GM23338 (cell line): ENCODE data around the gene ASPG. TPM values are rescaled to one million over a fixed set of nuclear protein-coding genes. Genes with fewer than 3 reads are reported as not detected.

Source experiments
- ATAC-seq: fragments of 200-7000 bp; cut with Tn5 transposase; 3 replicates; pipeline ENCODE4 v1.9.1; 2020
- DNase-seq: peaks from one replicate; pipeline ENCODE4 v3.0.0-alpha.2; 2015; ENCODE audit warnings: low spot score
- H2AFZ ChIP-seq: fragments of 200-600 bp; sonication (generic); 2 replicates; pipeline ENCODE4 v1.8.0; 2016; ENCODE audit warnings: antibody characterized with exemption, mild to moderate bottlenecking, moderate library complexity
- H3F3A ChIP-seq: fragments of 200-600 bp; sonication (generic); replicated peaks from 2 replicates; pipeline ENCODE4 v1.8.0; 2017; ENCODE audit warnings: antibody characterized with exemption, mixed run types, low read depth
- H3K27ac ChIP-seq: fragments of 200-600 bp; sonication (generic); 2 replicates; pipeline ENCODE4 v1.6.1; 2016; ENCODE audit warnings: low read depth
- H3K27me3 ChIP-seq: fragments of 200-600 bp; sonication (generic); 2 replicates; pipeline ENCODE4 v1.8.0; 2016; ENCODE audit warnings: mild to moderate bottlenecking, mixed run types, moderate library complexity; ENCODE audit not compliant: insufficient read depth
- H3K36me3 ChIP-seq: fragments of 200-600 bp; sonication (generic); 2 replicates; pipeline ENCODE4 v1.8.0; 2016; ENCODE audit warnings: mild to moderate bottlenecking; ENCODE audit not compliant: insufficient read depth
- H3K4me1 ChIP-seq: fragments of 200-600 bp; sonication (generic); 2 replicates; pipeline ENCODE4 v1.8.0; 2016; ENCODE audit warnings: mild to moderate bottlenecking, moderate library complexity; ENCODE audit not compliant: insufficient read depth
- H3K4me2 ChIP-seq: fragments of 200-600 bp; sonication (generic); 2 replicates; pipeline ENCODE4 v1.7.1; 2017; ENCODE audit warnings: mixed run types
- H3K4me3 ChIP-seq: fragments of 200-600 bp; sonication (generic); 2 replicates; pipeline ENCODE4 v1.6.1; 2016; ENCODE audit warnings: mixed run types
- H3K79me2 ChIP-seq: fragments of 200-600 bp; sonication (generic); replicated peaks from 2 replicates; pipeline ENCODE4 v1.8.0; 2017; ENCODE audit warnings: mild to moderate bottlenecking; ENCODE audit not compliant: insufficient read depth
- H3K9me2 ChIP-seq: fragments of 200-600 bp; sonication (generic); 2 replicates; pipeline ENCODE4 v1.8.0; 2017; ENCODE audit not compliant: insufficient read depth
- H4K20me1 ChIP-seq: fragments of 200-600 bp; sonication (generic); replicated peaks from 2 replicates; pipeline ENCODE4 v1.8.0; 2017; ENCODE audit warnings: mild to moderate bottlenecking; ENCODE audit not compliant: insufficient read depth
- H3K27ac Mint-ChIP-seq: 2 replicates; pipeline ENCODE4 v1.8.0; 2020; ENCODE audit warnings: inconsistent platforms, mild to moderate bottlenecking, moderate library complexity, mixed read lengths
- H3K27me3 Mint-ChIP-seq: 3 replicates; pipeline ENCODE4 v1.8.0; 2022; ENCODE audit warnings: low read depth, mild to moderate bottlenecking, moderate library complexity, mixed read lengths, inconsistent platforms; ENCODE audit not compliant: insufficient read depth, poor library complexity
- H3K36me3 Mint-ChIP-seq: 3 replicates; pipeline ENCODE4 v1.8.0; 2021; ENCODE audit warnings: low read depth, mild to moderate bottlenecking, inconsistent platforms, moderate library complexity, mixed read lengths
- H3K4me1 Mint-ChIP-seq: 3 replicates; pipeline ENCODE4 v1.8.0; 2020; ENCODE audit warnings: mild to moderate bottlenecking, inconsistent platforms, mixed read lengths
- H3K4me3 Mint-ChIP-seq: 3 replicates; pipeline ENCODE4 v1.8.0; 2021; ENCODE audit warnings: moderate library complexity, mild to moderate bottlenecking, inconsistent platforms, mixed read lengths
- H3K9me3 Mint-ChIP-seq: 3 replicates; pipeline ENCODE4 v1.8.0; 2020; ENCODE audit warnings: moderate library complexity, mild to moderate bottlenecking, inconsistent platforms, mixed read lengths
- CREB1 ChIP-seq: fragments of 250-450 bp; sonication (Bioruptor Pico); IDR thresholded peaks from 2 replicates; pipeline ENCODE4 v1.5.0; 2020; ENCODE audit warnings: low read depth, mild to moderate bottlenecking, moderate library complexity
- EZH2 ChIP-seq: fragments of 200-600 bp; sonication (generic); IDR thresholded peaks from one replicate; pipeline ENCODE4 v1.8.0; 2017; ENCODE audit warnings: antibody characterized with exemption, mild to moderate bottlenecking, low read depth; ENCODE audit not compliant: unreplicated experiment
- EZH2phosphoT487 ChIP-seq: fragments of 200-600 bp; sonication (generic); IDR thresholded peaks from one replicate; pipeline ENCODE4 v1.8.1; 2018; ENCODE audit warnings: antibody characterized with exemption; ENCODE audit not compliant: unreplicated experiment
- JUNB ChIP-seq: IDR thresholded peaks from one replicate; pipeline ENCODE4 v1.6.1; 2016; ENCODE audit warnings: antibody characterized with exemption; ENCODE audit not compliant: unreplicated experiment
- NANOG ChIP-seq: IDR thresholded peaks from 2 replicates; pipeline ENCODE4 v1.6.1; 2016; ENCODE audit warnings: antibody characterized with exemption, borderline replicate concordance
- POLR2AphosphoS5 ChIP-seq: IDR thresholded peaks from 2 replicates; pipeline ENCODE4 v1.6.1; 2016; ENCODE audit warnings: antibody characterized with exemption, low read depth
- STAT1 ChIP-seq: IDR thresholded peaks from one replicate; pipeline ENCODE4 v1.6.1; 2016; ENCODE audit warnings: antibody characterized with exemption; ENCODE audit not compliant: unreplicated experiment
- ZNF114 ChIP-seq: fragments of 250-450 bp; sonication (Bioruptor Pico); IDR thresholded peaks from 2 replicates; pipeline ENCODE4 v1.5.0; 2020; ENCODE audit warnings: mild to moderate bottlenecking, moderate library complexity
- ZNF331 ChIP-seq: fragments of 250-450 bp; sonication (Bioruptor Pico); IDR thresholded peaks from 2 replicates; pipeline ENCODE4 v1.5.0; 2020; ENCODE audit warnings: low read depth, mild to moderate bottlenecking, moderate library complexity
- polyA plus RNA-seq: library from polyadenylated mRNA; unstranded; fragments of >200 nt; fragmentation: Nextera tagmentation; extraction: Ambion mirVana; gene quantifications from 2 replicates; pipeline ENCODE4 v1.2.1, GENCODE V29; 2016
- total RNA-seq: library from RNA; depleted of rRNA; stranded (reverse); fragments of >200 nt; shearing (Covaris generic); gene quantifications from 2 replicates; pipeline ENCODE4 v1.2.3, GENCODE V29; 2014
- TF ChIP-seq, protein P1 (sequence below), 2 experiments: fragments of 200-600 bp in 1 of 2; sonication (generic) in 1 of 2; conservative IDR thresholded peaks; 2 replicates each; pipeline versions ENCODE4 v1.5.1 to v1.6.1; 2016 to 2017; ENCODE audit warnings: antibody characterized with exemption in 2 of 2, low read depth in 2 of 2, mild to moderate bottlenecking in 2 of 2, moderate library complexity in 1 of 2
- TF ChIP-seq, protein P2 (sequence below): IDR thresholded peaks from 2 replicates; pipeline ENCODE4 v1.6.1; 2016; ENCODE audit warnings: antibody characterized with exemption
- TF ChIP-seq, protein P3 (sequence below): IDR thresholded peaks from one replicate; pipeline ENCODE4 v1.6.1; 2018; ENCODE audit warnings: antibody characterized with exemption; ENCODE audit not compliant: unreplicated experiment
- TF ChIP-seq, protein P4 (sequence below): fragments of 250-450 bp; sonication (Bioruptor Pico); IDR thresholded peaks from 2 replicates; pipeline ENCODE4 v1.5.0; 2020; ENCODE audit warnings: mild to moderate bottlenecking, moderate library complexity

Gene ASPG
- total and polyA plus RNA-seq, 2 experiments from 2014 or later, result 0.61 to 6.2 TPM

DNA sequence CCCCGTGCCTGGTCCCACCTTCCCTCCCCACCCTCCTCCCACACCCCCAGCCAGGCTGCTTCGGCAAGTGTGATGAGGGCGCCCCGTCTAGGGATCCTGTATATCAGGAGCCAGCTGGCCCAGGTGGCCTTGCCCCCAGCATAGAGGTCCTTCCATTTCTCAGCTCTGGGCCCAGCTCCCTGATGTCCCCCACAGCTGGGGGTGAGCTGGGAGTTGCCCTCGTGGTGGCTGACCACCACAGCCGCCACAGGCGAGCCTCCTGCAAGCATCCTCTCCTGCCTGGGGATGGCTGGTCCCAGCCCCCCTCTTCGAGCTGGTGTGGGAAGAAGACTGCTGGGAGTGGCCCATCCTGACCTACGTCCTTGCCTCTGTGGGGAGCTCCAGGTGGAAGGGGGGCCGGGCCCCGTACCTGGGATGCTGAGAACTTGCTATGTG, 7.4 kb downstream of the ASPG start:
- no peaks in the 10 kb centered on the region for H3K27me3 ChIP-seq
- no peak for TF ChIP-seq POLR2AphosphoS5
- TF ChIP-seq NANOG, result no peak
- TF ChIP-seq, protein P1, sequence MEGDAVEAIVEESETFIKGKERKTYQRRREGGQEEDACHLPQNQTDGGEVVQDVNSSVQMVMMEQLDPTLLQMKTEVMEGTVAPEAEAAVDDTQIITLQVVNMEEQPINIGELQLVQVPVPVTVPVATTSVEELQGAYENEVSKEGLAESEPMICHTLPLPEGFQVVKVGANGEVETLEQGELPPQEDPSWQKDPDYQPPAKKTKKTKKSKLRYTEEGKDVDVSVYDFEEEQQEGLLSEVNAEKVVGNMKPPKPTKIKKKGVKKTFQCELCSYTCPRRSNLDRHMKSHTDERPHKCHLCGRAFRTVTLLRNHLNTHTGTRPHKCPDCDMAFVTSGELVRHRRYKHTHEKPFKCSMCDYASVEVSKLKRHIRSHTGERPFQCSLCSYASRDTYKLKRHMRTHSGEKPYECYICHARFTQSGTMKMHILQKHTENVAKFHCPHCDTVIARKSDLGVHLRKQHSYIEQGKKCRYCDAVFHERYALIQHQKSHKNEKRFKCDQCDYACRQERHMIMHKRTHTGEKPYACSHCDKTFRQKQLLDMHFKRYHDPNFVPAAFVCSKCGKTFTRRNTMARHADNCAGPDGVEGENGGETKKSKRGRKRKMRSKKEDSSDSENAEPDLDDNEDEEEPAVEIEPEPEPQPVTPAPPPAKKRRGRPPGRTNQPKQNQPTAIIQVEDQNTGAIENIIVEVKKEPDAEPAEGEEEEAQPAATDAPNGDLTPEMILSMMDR (conservative IDR thresholded peaks at IDR 0.05; ENCODE audit: low read depth in 2 of 2), result no peak
- TF ChIP-seq JUNB, result no peak
- TF ChIP-seq STAT1, result no peak
- TF ChIP-seq EZH2, result no peak
- TF ChIP-seq EZH2phosphoT487, result no peak
- TF ChIP-seq ZNF114 (CRISPR knock-in tag), result no peak
- TF ChIP-seq, protein P2, sequence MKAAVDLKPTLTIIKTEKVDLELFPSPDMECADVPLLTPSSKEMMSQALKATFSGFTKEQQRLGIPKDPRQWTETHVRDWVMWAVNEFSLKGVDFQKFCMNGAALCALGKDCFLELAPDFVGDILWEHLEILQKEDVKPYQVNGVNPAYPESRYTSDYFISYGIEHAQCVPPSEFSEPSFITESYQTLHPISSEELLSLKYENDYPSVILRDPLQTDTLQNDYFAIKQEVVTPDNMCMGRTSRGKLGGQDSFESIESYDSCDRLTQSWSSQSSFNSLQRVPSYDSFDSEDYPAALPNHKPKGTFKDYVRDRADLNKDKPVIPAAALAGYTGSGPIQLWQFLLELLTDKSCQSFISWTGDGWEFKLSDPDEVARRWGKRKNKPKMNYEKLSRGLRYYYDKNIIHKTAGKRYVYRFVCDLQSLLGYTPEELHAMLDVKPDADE, result no peak
- TF ChIP-seq, protein P3, sequence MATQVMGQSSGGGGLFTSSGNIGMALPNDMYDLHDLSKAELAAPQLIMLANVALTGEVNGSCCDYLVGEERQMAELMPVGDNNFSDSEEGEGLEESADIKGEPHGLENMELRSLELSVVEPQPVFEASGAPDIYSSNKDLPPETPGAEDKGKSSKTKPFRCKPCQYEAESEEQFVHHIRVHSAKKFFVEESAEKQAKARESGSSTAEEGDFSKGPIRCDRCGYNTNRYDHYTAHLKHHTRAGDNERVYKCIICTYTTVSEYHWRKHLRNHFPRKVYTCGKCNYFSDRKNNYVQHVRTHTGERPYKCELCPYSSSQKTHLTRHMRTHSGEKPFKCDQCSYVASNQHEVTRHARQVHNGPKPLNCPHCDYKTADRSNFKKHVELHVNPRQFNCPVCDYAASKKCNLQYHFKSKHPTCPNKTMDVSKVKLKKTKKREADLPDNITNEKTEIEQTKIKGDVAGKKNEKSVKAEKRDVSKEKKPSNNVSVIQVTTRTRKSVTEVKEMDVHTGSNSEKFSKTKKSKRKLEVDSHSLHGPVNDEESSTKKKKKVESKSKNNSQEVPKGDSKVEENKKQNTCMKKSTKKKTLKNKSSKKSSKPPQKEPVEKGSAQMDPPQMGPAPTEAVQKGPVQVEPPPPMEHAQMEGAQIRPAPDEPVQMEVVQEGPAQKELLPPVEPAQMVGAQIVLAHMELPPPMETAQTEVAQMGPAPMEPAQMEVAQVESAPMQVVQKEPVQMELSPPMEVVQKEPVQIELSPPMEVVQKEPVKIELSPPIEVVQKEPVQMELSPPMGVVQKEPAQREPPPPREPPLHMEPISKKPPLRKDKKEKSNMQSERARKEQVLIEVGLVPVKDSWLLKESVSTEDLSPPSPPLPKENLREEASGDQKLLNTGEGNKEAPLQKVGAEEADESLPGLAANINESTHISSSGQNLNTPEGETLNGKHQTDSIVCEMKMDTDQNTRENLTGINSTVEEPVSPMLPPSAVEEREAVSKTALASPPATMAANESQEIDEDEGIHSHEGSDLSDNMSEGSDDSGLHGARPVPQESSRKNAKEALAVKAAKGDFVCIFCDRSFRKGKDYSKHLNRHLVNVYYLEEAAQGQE, result no peak
- no peak for TF ChIP-seq ZNF331 (CRISPR knock-in tag)
- TF ChIP-seq CREB1, result no peak
- TF ChIP-seq, protein P4, sequence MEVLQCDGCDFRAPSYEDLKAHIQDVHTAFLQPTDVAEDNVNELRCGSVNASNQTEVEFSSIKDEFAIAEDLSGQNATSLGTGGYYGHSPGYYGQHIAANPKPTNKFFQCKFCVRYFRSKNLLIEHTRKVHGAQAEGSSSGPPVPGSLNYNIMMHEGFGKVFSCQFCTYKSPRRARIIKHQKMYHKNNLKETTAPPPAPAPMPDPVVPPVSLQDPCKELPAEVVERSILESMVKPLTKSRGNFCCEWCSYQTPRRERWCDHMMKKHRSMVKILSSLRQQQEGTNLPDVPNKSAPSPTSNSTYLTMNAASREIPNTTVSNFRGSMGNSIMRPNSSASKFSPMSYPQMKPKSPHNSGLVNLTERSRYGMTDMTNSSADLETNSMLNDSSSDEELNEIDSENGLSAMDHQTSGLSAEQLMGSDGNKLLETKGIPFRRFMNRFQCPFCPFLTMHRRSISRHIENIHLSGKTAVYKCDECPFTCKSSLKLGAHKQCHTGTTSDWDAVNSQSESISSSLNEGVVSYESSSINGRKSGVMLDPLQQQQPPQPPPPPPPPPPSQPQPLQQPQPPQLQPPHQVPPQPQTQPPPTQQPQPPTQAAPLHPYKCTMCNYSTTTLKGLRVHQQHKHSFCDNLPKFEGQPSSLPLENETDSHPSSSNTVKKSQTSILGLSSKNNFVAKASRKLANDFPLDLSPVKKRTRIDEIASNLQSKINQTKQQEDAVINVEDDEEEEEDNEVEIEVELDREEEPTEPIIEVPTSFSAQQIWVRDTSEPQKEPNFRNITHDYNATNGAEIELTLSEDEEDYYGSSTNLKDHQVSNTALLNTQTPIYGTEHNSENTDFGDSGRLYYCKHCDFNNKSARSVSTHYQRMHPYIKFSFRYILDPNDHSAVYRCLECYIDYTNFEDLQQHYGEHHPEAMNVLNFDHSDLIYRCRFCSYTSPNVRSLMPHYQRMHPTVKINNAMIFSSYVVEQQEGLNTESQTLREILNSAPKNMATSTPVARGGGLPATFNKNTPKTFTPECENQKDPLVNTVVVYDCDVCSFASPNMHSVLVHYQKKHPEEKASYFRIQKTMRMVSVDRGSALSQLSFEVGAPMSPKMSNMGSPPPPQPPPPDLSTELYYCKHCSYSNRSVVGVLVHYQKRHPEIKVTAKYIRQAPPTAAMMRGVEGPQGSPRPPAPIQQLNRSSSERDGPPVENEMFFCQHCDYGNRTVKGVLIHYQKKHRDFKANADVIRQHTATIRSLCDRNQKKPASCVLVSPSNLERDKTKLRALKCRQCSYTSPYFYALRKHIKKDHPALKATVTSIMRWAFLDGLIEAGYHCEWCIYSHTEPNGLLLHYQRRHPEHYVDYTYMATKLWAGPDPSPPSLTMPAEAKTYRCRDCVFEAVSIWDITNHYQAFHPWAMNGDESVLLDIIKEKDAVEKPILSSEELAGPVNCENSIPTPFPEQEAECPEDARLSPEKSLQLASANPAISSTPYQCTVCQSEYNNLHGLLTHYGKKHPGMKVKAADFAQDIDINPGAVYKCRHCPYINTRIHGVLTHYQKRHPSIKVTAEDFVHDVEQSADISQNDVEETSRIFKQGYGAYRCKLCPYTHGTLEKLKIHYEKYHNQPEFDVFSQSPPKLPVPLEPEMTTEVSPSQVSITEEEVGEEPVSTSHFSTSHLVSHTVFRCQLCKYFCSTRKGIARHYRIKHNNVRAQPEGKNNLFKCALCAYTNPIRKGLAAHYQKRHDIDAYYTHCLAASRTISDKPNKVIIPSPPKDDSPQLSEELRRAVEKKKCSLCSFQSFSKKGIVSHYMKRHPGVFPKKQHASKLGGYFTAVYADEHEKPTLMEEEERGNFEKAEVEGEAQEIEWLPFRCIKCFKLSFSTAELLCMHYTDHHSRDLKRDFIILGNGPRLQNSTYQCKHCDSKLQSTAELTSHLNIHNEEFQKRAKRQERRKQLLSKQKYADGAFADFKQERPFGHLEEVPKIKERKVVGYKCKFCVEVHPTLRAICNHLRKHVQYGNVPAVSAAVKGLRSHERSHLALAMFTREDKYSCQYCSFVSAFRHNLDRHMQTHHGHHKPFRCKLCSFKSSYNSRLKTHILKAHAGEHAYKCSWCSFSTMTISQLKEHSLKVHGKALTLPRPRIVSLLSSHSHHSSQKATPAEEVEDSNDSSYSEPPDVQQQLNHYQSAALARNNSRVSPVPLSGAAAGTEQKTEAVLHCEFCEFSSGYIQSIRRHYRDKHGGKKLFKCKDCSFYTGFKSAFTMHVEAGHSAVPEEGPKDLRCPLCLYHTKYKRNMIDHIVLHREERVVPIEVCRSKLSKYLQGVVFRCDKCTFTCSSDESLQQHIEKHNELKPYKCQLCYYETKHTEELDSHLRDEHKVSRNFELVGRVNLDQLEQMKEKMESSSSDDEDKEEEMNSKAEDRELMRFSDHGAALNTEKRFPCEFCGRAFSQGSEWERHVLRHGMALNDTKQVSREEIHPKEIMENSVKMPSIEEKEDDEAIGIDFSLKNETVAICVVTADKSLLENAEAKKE (CRISPR knock-in tag), result no peak
- Mint-ChIP-seq H3K36me3 (no peaks in the 10 kb centered on the region), H3K27me3 (peaks cover 8% of the 10 kb centered on the region), H3K4me3 (no peak overlapping the region), H3K27ac (no peak overlapping the region), H3K4me1 (peaks cover 7% of the 10 kb centered on the region; the same call in 2 of the 3 replicates), H3K9me3 (0 out of 3 replicates have a peak, but pooled peaks cover 2% of the 10 kb centered on the region)
- peaks cover 5% of the 10 kb centered on the region; the same call in 1 of the 2 replicates for H3K4me1 ChIP-seq
- no peaks in the 10 kb centered on the region for H3F3A ChIP-seq
- H3K79me2 ChIP-seq, result no peaks in the 10 kb centered on the region
- DNase-seq, result no peak
- H3K4me2 ChIP-seq, result no peak overlapping the region
- no peaks in the 10 kb centered on the region for H4K20me1 ChIP-seq
- no peak for ATAC-seq
- H2AFZ ChIP-seq, result no peak overlapping the region
- no peaks in the 10 kb centered on the region for H3K36me3 ChIP-seq
- H3K9me2 ChIP-seq, result no peaks in the 10 kb centered on the region
- H3K27ac ChIP-seq, result no peak overlapping the region
- no peak overlapping the region for H3K4me3 ChIP-seq
